ENCODE measurements around the gene WIPI1.

The WIPI1 gene

DNA sequence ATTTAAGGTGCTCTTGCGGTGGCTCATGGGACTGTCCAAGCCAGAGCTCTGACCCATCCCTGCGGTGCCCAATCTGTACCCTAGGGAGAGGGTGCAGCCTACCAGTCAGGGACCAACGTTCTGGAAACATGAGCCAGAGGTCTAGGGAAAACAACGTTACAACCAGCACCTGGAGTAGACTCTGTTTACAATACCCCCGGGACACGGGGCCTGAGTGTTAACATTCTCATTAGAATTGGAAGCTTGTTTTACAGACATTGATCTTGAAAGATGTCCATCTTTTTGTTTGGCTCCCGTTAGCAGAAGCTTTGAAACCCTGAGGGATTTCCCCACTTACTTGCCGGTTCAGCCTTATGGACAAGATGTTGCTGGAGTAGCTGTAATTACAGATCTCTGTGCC, 6.9 kb downstream of the WIPI1 start:
- H3K4me2 ChIP-seq (ENCODE audit: low read length, poor library complexity, severe bottlenecking): no peak overlapping the region
- WGBS: 89% methylated on average over 8 of the region's 8 CpGs

DNA sequence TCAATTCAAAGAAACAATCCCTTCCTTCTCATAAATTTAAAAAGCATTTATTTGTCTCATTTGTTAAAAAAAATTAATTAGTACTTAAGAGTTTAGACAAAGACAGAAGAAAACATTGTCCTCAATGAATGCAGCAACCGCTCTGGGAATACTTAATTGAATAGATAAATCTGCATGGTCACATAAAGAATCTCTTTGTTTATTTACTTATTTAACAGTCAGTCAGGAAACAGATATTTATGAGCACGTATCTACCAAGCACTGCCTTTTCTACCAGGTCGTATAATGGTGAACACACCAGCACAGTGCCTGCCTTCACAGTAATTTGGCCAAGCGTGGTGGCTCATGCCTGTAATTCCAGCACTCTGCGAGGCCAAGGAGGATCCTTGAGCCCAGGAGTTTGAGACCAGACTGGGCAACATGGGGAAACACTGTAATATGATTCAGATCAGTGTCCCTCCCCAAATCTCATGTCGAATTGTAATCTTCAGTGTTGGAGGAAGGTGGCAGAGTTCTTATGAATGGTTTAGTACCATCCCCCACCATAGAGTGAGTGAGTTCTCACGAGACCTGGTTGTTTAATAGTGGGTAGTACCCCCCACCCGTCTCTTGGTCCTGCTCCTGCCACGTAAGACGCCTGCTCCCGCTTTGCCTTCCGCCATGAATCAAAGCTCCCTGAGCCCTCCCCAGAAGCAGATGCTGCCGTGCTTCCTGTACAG, 8.1 kb downstream of the WIPI1 start:
- Histone ChIP-seq H3K4ac (ENCODE audit: low read depth in 1 of 2, low read length in 2 of 2) (no peak overlapping the region), H3K4me3 (ENCODE audit: insufficient read depth in 1 of 2, low read depth in 1 of 2, low read length in 2 of 2) (no peak overlapping the region), H2BK120ac (ENCODE audit: low read depth, low read length) (no peak overlapping the region), H3K79me1 (replicated peaks; ENCODE audit: low read length, poor library complexity, severe bottlenecking) (peaks cover 31% of the 10 kb centered on the region), H2BK15ac (ENCODE audit: low read depth, poor library complexity, severe bottlenecking) (no peak overlapping the region), H2AK5ac (ENCODE audit: low read length, severe bottlenecking) (no peak overlapping the region), H3K27ac (ENCODE audit: low read length, poor library complexity, severe bottlenecking) (no peak overlapping the region), H2BK5ac (ENCODE audit: low read depth, low read length, poor library complexity, severe bottlenecking) (no peak overlapping the region), H3K14ac (ENCODE audit: low read length in 2 of 2) (no peak overlapping the region), H2BK12ac (ENCODE audit: low read length in 2 of 2) (peak overlapping the region in 1 of 2 experiments; percentile 47), H3K18ac (ENCODE audit: low read depth in 1 of 2, low read length in 2 of 2) (no peak overlapping the region), H3K23ac (ENCODE audit: low read length in 2 of 2) (no peak overlapping the region), H3K27me3 (ENCODE audit: control insufficient read depth in 1 of 2, insufficient read depth in 1 of 2, low read length in 2 of 2) (no peaks in the 10 kb centered on the region), H3K9ac (ENCODE audit: low read length) (no peak overlapping the region), H3K4me1 (ENCODE audit: control insufficient read depth, insufficient read depth, low read depth, low read length) (peaks cover 3% of the 10 kb centered on the region), H2AFZ (ENCODE audit: low read depth, low read length) (no peak overlapping the region), H3K9me3 (ENCODE audit: control insufficient read depth, low read length) (no peaks in the 10 kb centered on the region), H3K36me3 (ENCODE audit: control insufficient read depth in 1 of 2, insufficient read depth in 2 of 2, low read depth in 1 of 2, low read length in 2 of 2) (peaks cover 46 to 95% of the 10 kb centered on the region in 2 experiments), H4K91ac (ENCODE audit: low read length) (no peak overlapping the region), H3K4me2 (ENCODE audit: low read length, poor library complexity, severe bottlenecking) (no peak overlapping the region), H4K8ac (ENCODE audit: low read length) (no peak overlapping the region)
- 87% methylated on average over 8 of the region's 13 CpGs for WGBS
- no peak for DNase-seq

More for the DNA sequence above, 6.9 kb downstream of the WIPI1 start:
- no peak overlapping the region for H3K14ac ChIP-seq (ENCODE audit: low read length in 2 of 2)
- no peak overlapping the region for H2BK15ac ChIP-seq (ENCODE audit: low read depth, poor library complexity, severe bottlenecking)
- H2BK5ac ChIP-seq (ENCODE audit: low read depth, low read length, poor library complexity, severe bottlenecking): no peak overlapping the region
- no peaks in the 10 kb centered on the region for H3K27me3 ChIP-seq (ENCODE audit: control insufficient read depth in 1 of 2, insufficient read depth in 1 of 2, low read length in 2 of 2)
- DNase-seq: no peak
- H3K27ac ChIP-seq (ENCODE audit: low read length, poor library complexity, severe bottlenecking): no peak overlapping the region
- H3K4me1 ChIP-seq (ENCODE audit: control insufficient read depth, insufficient read depth, low read depth, low read length): peaks cover 3% of the 10 kb centered on the region
- H3K79me1 ChIP-seq (replicated peaks; ENCODE audit: low read length, poor library complexity, severe bottlenecking): peaks cover 27% of the 10 kb centered on the region
- H2AK5ac ChIP-seq (ENCODE audit: low read length, severe bottlenecking): no peak overlapping the region
- H3K9me3 ChIP-seq (ENCODE audit: control insufficient read depth, low read length): no peaks in the 10 kb centered on the region
- H3K36me3 ChIP-seq (ENCODE audit: control insufficient read depth in 1 of 2, insufficient read depth in 2 of 2, low read depth in 1 of 2, low read length in 2 of 2): peaks cover 44 to 92% of the 10 kb centered on the region in 2 experiments
- no peak overlapping the region for H3K18ac ChIP-seq (ENCODE audit: low read depth in 1 of 2, low read length in 2 of 2)
- no peak overlapping the region for H3K23ac ChIP-seq (ENCODE audit: low read length in 2 of 2)
- no peak overlapping the region for H2BK12ac ChIP-seq (ENCODE audit: low read length in 2 of 2)
- no peak overlapping the region for H3K4ac ChIP-seq (ENCODE audit: low read depth in 1 of 2, low read length in 2 of 2)
- H4K91ac ChIP-seq (ENCODE audit: low read length): no peak overlapping the region
- H3K9ac ChIP-seq (ENCODE audit: low read length): no peak overlapping the region
- H2AFZ ChIP-seq (ENCODE audit: low read depth, low read length): no peak overlapping the region
- no peak overlapping the region for H3K4me3 ChIP-seq (ENCODE audit: insufficient read depth in 1 of 2, low read depth in 1 of 2, low read length in 2 of 2)
- no peak overlapping the region for H2BK120ac ChIP-seq (ENCODE audit: low read depth, low read length)
- no peak overlapping the region for H4K8ac ChIP-seq (ENCODE audit: low read length)

DNA sequence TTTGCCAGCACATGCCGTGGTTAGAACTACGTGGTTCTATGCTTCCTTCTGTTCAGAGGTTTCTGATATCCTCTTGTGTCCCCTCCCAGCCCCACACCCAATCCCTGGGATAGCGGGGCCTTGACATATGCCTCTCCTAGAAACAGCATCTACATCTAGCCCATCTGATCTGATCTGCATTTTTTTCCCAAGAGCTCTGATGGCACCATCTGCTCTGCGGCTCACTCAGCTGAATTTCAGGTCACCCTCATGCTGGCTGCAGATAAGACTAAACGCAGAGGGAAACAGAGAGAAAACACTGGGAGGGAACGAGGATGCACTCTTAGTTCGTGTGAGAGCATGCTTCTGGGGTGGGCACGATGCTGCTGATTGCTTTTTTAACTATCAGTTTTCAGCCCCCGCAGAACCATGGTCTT, 10.7 kb downstream of the WIPI1 start:
- Histone ChIP-seq H3K14ac (ENCODE audit: low read length in 2 of 2) (no peak overlapping the region), H3K4me1 (ENCODE audit: control insufficient read depth, insufficient read depth, low read depth, low read length) (peaks cover 6% of the 10 kb centered on the region), H2AK5ac (ENCODE audit: low read length, severe bottlenecking) (no peak overlapping the region), H3K27ac (ENCODE audit: low read length, poor library complexity, severe bottlenecking) (no peak overlapping the region), H3K36me3 (ENCODE audit: control insufficient read depth in 1 of 2, insufficient read depth in 2 of 2, low read depth in 1 of 2, low read length in 2 of 2) (peaks cover 57 to 96% of the 10 kb centered on the region in 2 experiments), H4K8ac (ENCODE audit: low read length) (no peak overlapping the region), H3K23ac (ENCODE audit: low read length in 2 of 2) (no peak overlapping the region), H3K9ac (ENCODE audit: low read length) (no peak overlapping the region), H2BK15ac (ENCODE audit: low read depth, poor library complexity, severe bottlenecking) (no peak overlapping the region), H3K4me2 (ENCODE audit: low read length, poor library complexity, severe bottlenecking) (no peak overlapping the region), H3K4ac (ENCODE audit: low read depth in 1 of 2, low read length in 2 of 2) (no peak overlapping the region), H3K9me3 (ENCODE audit: control insufficient read depth, low read length) (no peaks in the 10 kb centered on the region), H3K18ac (ENCODE audit: low read depth in 1 of 2, low read length in 2 of 2) (no peak overlapping the region), H2AFZ (ENCODE audit: low read depth, low read length) (no peak overlapping the region), H4K91ac (ENCODE audit: low read length) (no peak overlapping the region), H3K4me3 (ENCODE audit: insufficient read depth in 1 of 2, low read depth in 1 of 2, low read length in 2 of 2) (no peak overlapping the region), H2BK5ac (ENCODE audit: low read depth, low read length, poor library complexity, severe bottlenecking) (no peak overlapping the region), H3K27me3 (ENCODE audit: control insufficient read depth in 1 of 2, insufficient read depth in 1 of 2, low read length in 2 of 2) (no peaks in the 10 kb centered on the region), H2BK120ac (ENCODE audit: low read depth, low read length) (no peak overlapping the region), H3K79me1 (replicated peaks; ENCODE audit: low read length, poor library complexity, severe bottlenecking) (peaks cover 28% of the 10 kb centered on the region), H2BK12ac (ENCODE audit: low read length in 2 of 2) (no peak overlapping the region)
- WGBS: 96% methylated on average over 9 of the region's 9 CpGs
- DNase-seq: no peak

DNA sequence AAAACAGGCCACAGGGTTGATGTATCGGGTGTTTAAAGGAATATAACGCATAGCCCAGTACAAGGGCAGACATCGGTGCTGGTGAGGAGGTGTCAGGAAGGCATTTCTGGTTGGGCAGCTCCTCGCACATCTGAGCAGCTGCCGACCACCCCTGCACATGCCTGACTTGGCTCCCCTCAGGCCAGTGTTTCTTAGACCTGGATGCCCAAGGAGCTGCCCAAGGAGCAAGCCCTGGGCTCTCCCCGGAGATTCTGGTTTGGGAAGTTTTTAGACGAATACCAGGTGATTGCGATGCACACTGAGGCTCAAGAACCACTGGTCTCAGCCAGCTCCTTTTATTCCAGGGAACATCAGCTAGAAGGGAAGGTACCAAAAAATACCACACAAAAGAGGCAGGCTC, 11.6 kb downstream of the WIPI1 start:
- no peak for DNase-seq
- Histone ChIP-seq H3K9me3 (ENCODE audit: control insufficient read depth, low read length) (no peaks in the 10 kb centered on the region), H3K18ac (ENCODE audit: low read depth in 1 of 2, low read length in 2 of 2) (no peak overlapping the region), H2BK12ac (ENCODE audit: low read length in 2 of 2) (no peak overlapping the region), H3K27ac (ENCODE audit: low read length, poor library complexity, severe bottlenecking) (no peak overlapping the region), H3K14ac (ENCODE audit: low read length in 2 of 2) (no peak overlapping the region), H3K4me2 (ENCODE audit: low read length, poor library complexity, severe bottlenecking) (no peak overlapping the region), H2BK5ac (ENCODE audit: low read depth, low read length, poor library complexity, severe bottlenecking) (no peak overlapping the region), H2BK120ac (ENCODE audit: low read depth, low read length) (no peak overlapping the region), H3K4me3 (ENCODE audit: insufficient read depth in 1 of 2, low read depth in 1 of 2, low read length in 2 of 2) (no peak overlapping the region), H2AK5ac (ENCODE audit: low read length, severe bottlenecking) (no peak overlapping the region), H3K23ac (ENCODE audit: low read length in 2 of 2) (no peak overlapping the region), H3K27me3 (ENCODE audit: control insufficient read depth in 1 of 2, insufficient read depth in 1 of 2, low read length in 2 of 2) (no peaks in the 10 kb centered on the region), H3K4me1 (ENCODE audit: control insufficient read depth, insufficient read depth, low read depth, low read length) (peaks cover 10% of the 10 kb centered on the region), H4K91ac (ENCODE audit: low read length) (no peak overlapping the region), H2BK15ac (ENCODE audit: low read depth, poor library complexity, severe bottlenecking) (no peak overlapping the region), H3K4ac (ENCODE audit: low read depth in 1 of 2, low read length in 2 of 2) (no peak overlapping the region), H3K9ac (ENCODE audit: low read length) (peak overlapping the region; percentile 26), H3K36me3 (ENCODE audit: control insufficient read depth in 1 of 2, insufficient read depth in 2 of 2, low read depth in 1 of 2, low read length in 2 of 2) (peaks cover 53 to 97% of the 10 kb centered on the region in 2 experiments), H2AFZ (ENCODE audit: low read depth, low read length) (no peak overlapping the region), H3K79me1 (replicated peaks; ENCODE audit: low read length, poor library complexity, severe bottlenecking) (peaks cover 21% of the 10 kb centered on the region), H4K8ac (ENCODE audit: low read length) (no peak overlapping the region)
- WGBS: 97% methylated on average over 8 of the region's 8 CpGs
